Islet of Langerhans (tissue), 1 donor: ENCODE results near the gene COPG2.

Source experiments
- FAIRE-seq: peaks from one replicate; lab custom pipeline; 2011; peaks lifted over from hg19 to GRCh38; lab: Jason Lieb, UNC

COPG2 gene

DNA sequence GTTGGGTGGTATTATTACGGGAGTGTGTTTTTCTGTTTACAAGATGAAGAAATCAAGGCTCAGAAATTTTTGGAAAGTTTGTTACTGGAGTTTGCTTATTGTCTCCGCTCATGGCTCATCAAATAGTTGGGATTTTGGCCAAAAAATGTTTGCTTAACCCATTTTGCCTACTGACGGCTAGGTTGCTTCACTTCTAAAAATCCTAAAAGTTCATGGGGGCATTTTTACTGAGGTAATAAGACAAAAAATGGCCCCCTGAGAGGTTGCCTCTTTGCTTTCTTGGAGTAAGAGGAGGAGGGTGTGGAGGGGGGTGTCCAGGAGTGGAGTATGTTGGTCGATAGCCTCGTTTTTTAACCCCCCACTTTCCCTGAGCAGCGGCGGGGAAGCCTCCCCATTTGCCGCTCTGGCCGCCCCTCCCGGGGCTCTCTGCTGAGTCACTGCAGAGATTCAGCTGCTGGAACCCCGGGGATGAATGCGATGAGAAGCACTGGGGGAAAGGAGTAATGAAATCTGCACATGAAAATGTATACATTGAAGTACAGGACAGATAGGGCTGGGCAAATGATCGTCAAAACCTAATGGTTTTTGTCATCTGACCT is 175.2 kb downstream of the COPG2 start:
- no peak for FAIRE-seq

GRCh38 chr7:130492523-130493274 is 175.8 kb downstream of the COPG2 start:
- no peak for FAIRE-seq

GRCh38 chr7:130491841-130492522 is 176.6 kb downstream of the COPG2 start, which contains the start of gene MEST:
TSS of gene MEST (plus strand) at chr7:130492085. CDS start at chr7:130492314, 229 bp downstream.
- FAIRE-seq, result no peak

DNA sequence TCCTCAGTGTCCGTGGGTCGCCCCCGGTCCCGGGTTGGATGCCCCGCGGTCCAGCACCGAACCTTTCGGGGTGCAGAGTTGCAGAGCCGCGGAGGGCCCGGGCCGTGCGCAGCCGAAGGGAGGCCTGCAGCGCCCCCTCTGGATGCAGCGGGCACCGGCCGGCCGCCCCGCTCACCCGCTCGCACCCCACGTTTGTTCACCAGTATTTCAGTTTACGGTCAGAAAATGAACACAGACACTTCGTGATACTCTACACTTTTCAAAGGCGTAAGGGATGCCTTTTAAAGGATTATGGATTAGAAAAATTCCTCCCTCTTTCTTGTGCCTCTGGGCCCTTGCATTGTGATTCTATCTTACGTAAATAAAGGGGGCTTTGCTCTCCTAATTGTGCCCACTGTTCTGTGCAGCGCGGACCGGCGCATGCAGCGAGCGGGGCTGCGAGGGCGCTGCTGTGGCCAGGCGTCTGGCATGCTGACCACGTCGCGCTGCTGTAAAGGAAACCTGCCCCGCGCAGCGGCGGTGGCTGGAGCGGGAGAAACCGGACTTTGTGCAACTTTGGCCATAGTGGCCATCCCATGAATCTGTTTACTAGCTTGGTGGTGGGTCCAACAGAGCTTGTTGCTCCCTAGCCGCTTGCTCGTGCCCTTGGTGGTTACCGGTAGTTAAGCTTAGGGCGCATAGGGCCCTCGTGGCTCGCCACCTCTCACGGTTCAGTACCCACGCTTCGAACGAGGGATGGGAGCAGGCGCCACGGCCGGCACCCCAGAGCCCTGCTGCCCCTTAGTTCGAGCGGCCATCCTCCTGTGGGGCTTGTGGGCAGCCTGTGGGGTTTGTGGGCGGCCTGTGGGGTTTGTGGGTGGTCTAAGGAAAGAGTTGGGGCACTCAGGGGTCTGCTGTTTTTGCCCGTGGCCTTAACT is 177.4 kb downstream of the COPG2 start:
- FAIRE-seq, result no peak

GRCh38 chr7:130490311-130490791 is 178.2 kb downstream of the COPG2 start:
- no peak for FAIRE-seq

DNA sequence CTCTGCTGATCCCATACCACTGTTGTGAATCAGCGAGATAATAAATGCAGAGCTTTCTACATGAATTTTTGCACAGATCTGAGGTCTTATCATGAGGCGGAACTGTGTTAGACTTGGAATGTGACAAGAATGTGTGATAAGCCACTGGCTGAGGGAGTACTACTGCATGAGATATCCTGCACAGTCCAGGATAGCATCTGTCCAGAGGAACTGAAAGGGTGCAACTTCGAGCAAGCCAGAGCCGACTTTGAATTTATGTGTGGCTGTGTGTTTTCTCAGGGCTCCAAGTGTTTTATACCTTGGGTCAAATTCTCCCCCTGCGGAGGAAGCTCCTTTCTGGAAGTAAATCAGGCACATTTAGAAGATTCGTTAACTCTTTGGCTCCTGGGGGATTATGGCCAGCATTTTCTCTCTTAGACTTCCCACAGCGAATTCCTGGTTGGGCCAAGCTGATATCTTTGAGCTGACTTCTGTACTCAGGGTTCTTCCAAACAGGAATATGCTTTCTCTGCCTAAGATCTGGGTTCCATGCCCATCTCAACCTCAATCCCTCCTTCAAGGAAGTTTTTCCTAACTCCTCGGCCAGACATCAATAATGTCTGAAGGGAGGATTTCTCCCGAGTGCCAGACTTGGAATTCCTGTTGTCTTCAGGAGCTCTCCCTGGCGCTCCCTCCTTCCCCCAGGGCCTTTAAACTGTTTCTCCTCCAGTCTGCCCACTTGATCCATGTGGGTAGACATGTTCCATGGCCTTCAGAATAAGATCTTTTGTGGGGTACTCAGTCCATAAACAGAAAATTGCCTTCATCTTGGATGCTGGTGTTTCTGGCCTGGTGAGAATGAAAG is 179.2 kb downstream of the COPG2 start:
- no peak for FAIRE-seq

DNA sequence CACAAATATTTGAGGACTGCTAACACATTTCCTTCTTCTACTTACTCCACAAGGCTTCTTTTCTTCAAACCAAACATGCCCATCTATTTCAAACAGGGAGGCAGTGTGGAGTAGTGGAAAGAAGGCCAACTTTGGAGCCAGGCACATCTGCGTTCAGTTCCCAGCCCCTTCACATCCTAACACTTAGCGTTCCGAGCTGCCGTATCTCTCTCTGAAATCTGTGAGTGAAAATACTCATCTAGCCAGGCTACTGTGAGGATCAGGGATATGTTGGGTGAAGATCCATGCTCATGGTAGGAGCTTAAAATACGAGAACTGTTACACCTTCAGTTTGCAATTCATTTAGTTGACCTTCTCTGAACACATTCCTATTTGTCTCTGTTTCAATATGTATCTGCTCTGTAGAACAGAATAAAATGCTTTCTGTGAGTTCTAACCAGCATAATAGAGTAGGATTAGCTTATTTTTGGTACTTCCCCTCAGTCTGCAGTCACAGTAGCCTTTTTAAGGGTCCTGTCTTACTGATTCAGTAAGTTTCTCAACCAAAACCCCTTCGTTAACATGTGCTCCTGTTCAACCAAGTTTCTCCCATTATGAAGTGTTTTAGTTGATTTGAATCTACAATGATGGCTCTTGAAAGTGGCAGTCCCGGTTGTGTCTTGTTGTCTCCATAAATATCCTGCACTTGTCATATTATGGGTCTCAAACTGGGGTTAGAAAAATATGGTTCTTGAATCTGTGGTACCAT is 180.0 kb downstream of the COPG2 start:
- no peak for FAIRE-seq

DNA sequence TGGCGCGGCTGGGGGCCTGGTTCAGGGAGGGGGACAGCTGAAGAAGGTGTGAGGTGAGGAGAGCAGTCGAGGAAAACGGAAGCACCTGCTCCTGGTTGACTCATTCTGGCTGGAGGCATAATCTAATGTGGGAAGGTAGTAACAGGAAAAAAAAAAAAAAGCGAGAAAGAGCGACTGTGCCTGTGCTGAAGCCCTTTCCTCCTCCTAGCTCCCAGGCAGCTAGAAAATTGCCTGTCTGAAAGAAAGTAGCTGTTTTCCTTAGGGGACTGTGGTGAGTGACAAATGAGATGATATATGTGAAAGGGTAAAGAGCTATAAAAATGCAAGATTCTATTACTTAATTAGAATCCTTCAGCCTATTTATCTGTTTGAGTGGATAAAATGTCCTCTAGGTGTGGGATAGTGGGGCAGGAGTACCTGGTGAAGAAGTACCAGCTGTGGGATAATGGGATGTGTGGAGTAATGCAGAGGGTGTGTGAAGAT is 181.6 kb downstream of the COPG2 start:
- FAIRE-seq, result peak; percentile 30

GRCh38 chr7:130486114-130486953 is 182.2 kb downstream of the COPG2 start:
- no peak for FAIRE-seq

GRCh38 chr7:130485734-130486113 is 182.8 kb downstream of the COPG2 start:
- no peak for FAIRE-seq

DNA sequence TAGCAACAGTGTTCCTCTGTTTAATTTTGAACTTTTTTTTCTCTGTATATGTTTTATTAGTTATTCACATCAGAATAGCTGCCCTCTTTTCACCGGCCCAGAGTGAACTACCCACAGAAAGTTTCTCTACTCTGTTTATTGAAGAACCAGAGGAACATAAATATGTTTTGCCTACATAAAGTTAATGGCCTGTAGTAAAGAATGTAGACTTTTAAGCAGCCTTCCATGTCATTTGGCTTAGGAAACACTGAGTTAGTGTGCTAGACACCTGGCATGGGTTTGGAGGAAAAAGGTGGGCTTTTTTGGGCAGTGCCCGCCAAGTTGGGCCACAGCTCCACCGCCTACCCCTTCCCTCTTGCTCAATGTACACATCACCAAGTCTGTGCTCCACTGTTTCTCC is 185.5 kb downstream of the COPG2 start:
- FAIRE-seq, result no peak

GRCh38 chr7:130481898-130482297 is 186.7 kb downstream of the COPG2 start:
- no peak for FAIRE-seq

GRCh38 chr7:130479716-130480400 is 188.7 kb downstream of the COPG2 start:
- FAIRE-seq, result peak; percentile 49

GRCh38 chr7:130478991-130479390 is 189.6 kb downstream of the COPG2 start:
- FAIRE-seq, result peak; percentile 33

- FAIRE-seq, result no peak
Observed at GRCh38 chr7:130476297-130477150, 192.0 kb downstream of the COPG2 start.

- no peak for FAIRE-seq
Observed at GRCh38 chr7:130475776-130476175, 192.8 kb downstream of the COPG2 start.

DNA sequence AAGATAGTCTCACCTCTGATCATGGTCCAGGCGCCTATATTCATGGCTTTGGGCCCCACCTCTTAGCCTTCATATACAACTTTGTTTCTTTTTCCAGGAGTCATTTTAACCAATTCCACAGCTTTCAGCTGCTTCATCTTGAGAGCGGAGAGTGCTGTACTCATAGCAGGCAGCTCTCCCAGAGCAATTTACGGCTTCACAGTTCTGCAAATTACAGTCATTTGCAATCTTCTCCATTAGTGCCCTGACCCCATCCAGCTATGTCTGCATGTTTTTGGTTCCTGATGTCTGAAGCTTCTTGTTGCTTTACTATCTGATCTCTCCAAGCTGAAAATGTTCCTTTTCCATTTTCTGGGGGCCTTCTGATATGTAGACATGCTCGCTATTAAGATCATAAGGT is 194.7 kb downstream of the COPG2 start:
- peak; percentile 87 for FAIRE-seq

- no peak for FAIRE-seq
Observed at GRCh38 chr7:130473289-130473688, 195.3 kb downstream of the COPG2 start.
